HCT116 (cell line): Measurements from ENCODE around the gene XPNPEP2. TPM values are rescaled to one million over a fixed set of nuclear protein-coding genes. Genes with fewer than 3 reads are reported as not detected.

ENCODE experiments used
- ATAC-seq: fragments of 200-7000 bp; cut with Tn5 transposase; 2 replicates; pipeline ENCODE4 v1.9.1; 2020; ENCODE audit warnings: mild to moderate bottlenecking, moderate library complexity
- BruUV-seq: library from RNA; stranded (reverse); fragments of 400-500 nt; replicated peaks from 2 replicates; lab custom pipeline; 2021; lab: Mats Ljungman, UMichigan
- CTCF ChIA-PET: fragments of 300-600 bp; sonication (Branson Sonifier 250); formaldehyde crosslinking; loops from one replicate; lab custom pipeline; 2021; ENCODE audit warnings: antibody characterized with exemption; lab: Charles Lee
- POLR2A ChIA-PET: fragments of 300-600, 350-600 bp; sonication (Branson Sonifier 250); formaldehyde crosslinking; loops from one replicate; lab custom pipeline; 2021; ENCODE audit warnings: antibody characterized with exemption; lab: Charles Lee
- RAD21 ChIA-PET, 2 experiments: fragments of 300-600 bp; sonication (Branson Sonifier 250); formaldehyde crosslinking; loops; one replicate each; lab custom pipeline; 2023; ENCODE audit warnings: low total read pairs in 2 of 2; ENCODE audit not compliant: uncharacterized antibody in 2 of 2, unreplicated experiment in 2 of 2, low non-redundant PET in 1 of 2; lab: Charles Lee
- DNase-seq: peaks from one replicate; pipeline ENCODE4 v3.0.0-alpha.2; 2010; ENCODE audit warnings: low read depth, low spot score
- H2AFZ ChIP-seq: fragments of 200-600 bp; shearing (Covaris generic), sonication (generic); 2 replicates; pipeline ENCODE4 v1.6.1; 2017; ENCODE audit warnings: low read depth, mixed run types, mixed read lengths, antibody characterized with exemption, low read length; ENCODE audit not compliant: poor library complexity, severe bottlenecking
- H3K27ac ChIP-seq: 2 replicates; pipeline ENCODE4 v1.5.1; 2012; ENCODE audit warnings: low read depth, low read length
- H3K27me3 ChIP-seq: fragments of 200-600 bp; sonication (generic); 2 replicates; pipeline ENCODE4 v1.6.1; 2016; ENCODE audit warnings: mixed run types, low read length, mixed read lengths; ENCODE audit not compliant: insufficient read depth
- H3K36me3 ChIP-seq, 2 experiments: fragments of 200-500 bp in 1 of 2; fragments of 200-600 bp in 1 of 2; sonication (Bioruptor generic) in 1 of 2; sonication (generic) in 1 of 2; 2 replicates each; pipeline versions ENCODE4 v1.5.1 to v1.6.1; 2014 to 2016; ENCODE audit warnings: low read length in 2 of 2, inconsistent platforms in 1 of 2, mixed read lengths in 1 of 2, mixed run types in 1 of 2; ENCODE audit not compliant: insufficient read depth in 2 of 2, control insufficient read depth in 1 of 2
- H3K4me1 ChIP-seq, 2 experiments: fragments of 200-600 bp in 1 of 2; sonication (generic) in 1 of 2; 2 replicates each; pipeline versions ENCODE4 v1.5.1 to v1.6.1; 2012 to 2017; ENCODE audit warnings: low read length in 2 of 2, inconsistent platforms in 1 of 2, mild to moderate bottlenecking in 1 of 2, mixed read lengths in 1 of 2, mixed run types in 1 of 2, moderate library complexity in 1 of 2; ENCODE audit not compliant: insufficient read depth in 2 of 2, control insufficient read depth in 1 of 2
- H3K4me2 ChIP-seq: fragments of 200-600 bp; sonication (generic); 2 replicates; pipeline ENCODE4 v1.6.1; 2017; ENCODE audit warnings: mixed run types, low read length, mixed read lengths
- H3K4me3 ChIP-seq, 2 experiments: fragments of 200-600 bp in 1 of 2; sonication (generic) in 1 of 2; replicated peaks in 1 of 2; 2 replicates each; pipeline ENCODE4 v1.5.1; 2011 to 2016; ENCODE audit warnings: low read length in 2 of 2, control low read depth in 1 of 2, low read depth in 1 of 2, mild to moderate bottlenecking in 1 of 2, mixed read lengths in 1 of 2, mixed run types in 1 of 2
- H3K79me2 ChIP-seq: fragments of 200-600 bp; sonication (generic); 2 replicates; pipeline ENCODE4 v1.6.1; 2017; ENCODE audit warnings: mild to moderate bottlenecking, mixed run types, low read length, moderate library complexity, mixed read lengths; ENCODE audit not compliant: insufficient read depth
- H3K9ac ChIP-seq: fragments of 200-600 bp; sonication (generic); 2 replicates; pipeline ENCODE4 v1.6.1; 2016; ENCODE audit warnings: low read length, mixed read lengths
- H3K9me2 ChIP-seq: fragments of 200-600 bp; sonication (generic), shearing (Covaris generic); 2 replicates; pipeline ENCODE4 v1.6.1; 2017; ENCODE audit warnings: mixed run types, mild to moderate bottlenecking, moderate library complexity; ENCODE audit not compliant: insufficient read depth
- H3K9me3 ChIP-seq, 2 experiments: fragments of 200-500 bp in 1 of 2; fragments of 200-600 bp in 1 of 2; sonication (Bioruptor generic) in 1 of 2; sonication (generic) in 1 of 2; 2 replicates each; pipeline ENCODE4 v1.6.1; 2014 to 2017; ENCODE audit warnings: low read length in 2 of 2, mixed read lengths in 2 of 2, inconsistent platforms in 1 of 2, low read depth in 1 of 2, mild to moderate bottlenecking in 1 of 2, mixed run types in 1 of 2, moderate library complexity in 1 of 2; ENCODE audit not compliant: control insufficient read depth in 1 of 2, insufficient read depth in 1 of 2
- H4K20me1 ChIP-seq: fragments of 200-600 bp; sonication (generic), shearing (Covaris generic); 2 replicates; pipeline ENCODE4 v1.6.1; 2017; ENCODE audit warnings: mixed run types, mild to moderate bottlenecking, moderate library complexity; ENCODE audit not compliant: insufficient read depth
- CEBPB ChIP-seq: IDR thresholded peaks from 2 replicates; pipeline ENCODE4 v1.6.1; 2012; ENCODE audit warnings: low read depth
- EGR1 ChIP-seq: IDR thresholded peaks from 2 replicates; pipeline ENCODE4 v1.6.1; 2012; ENCODE audit warnings: low read depth
- EZH2phosphoT487 ChIP-seq: fragments of 200-600 bp; IDR thresholded peaks from 2 replicates; pipeline ENCODE4 v1.6.1; 2018; ENCODE audit warnings: antibody characterized with exemption, borderline replicate concordance
- FOSL1 ChIP-seq: IDR thresholded peaks from 2 replicates; pipeline ENCODE4 v1.6.1; 2012; ENCODE audit warnings: low read depth
- POLR2A ChIP-seq: IDR thresholded peaks from 2 replicates; pipeline ENCODE4 v1.7.0; 2011; ENCODE audit warnings: borderline replicate concordance; ENCODE audit not compliant: insufficient read depth, insufficient read length; ENCODE audit errors: extremely low read depth
- POLR2AphosphoS5 ChIP-seq: IDR thresholded peaks from 2 replicates; pipeline ENCODE4 v1.6.1; 2011; ENCODE audit warnings: mild to moderate bottlenecking, low read depth, low read length, moderate library complexity
- SIN3A ChIP-seq: IDR thresholded peaks from 2 replicates; pipeline ENCODE4 v1.6.1; 2012; ENCODE audit warnings: low read depth
- SP1 ChIP-seq: IDR thresholded peaks from 2 replicates; pipeline ENCODE4 v1.6.1; 2012; ENCODE audit warnings: low read depth
- SRF ChIP-seq: IDR thresholded peaks from 2 replicates; pipeline ENCODE4 v1.6.1; 2012; ENCODE audit warnings: low read depth
- TCF7L2 ChIP-seq: IDR thresholded peaks from 2 replicates; pipeline ENCODE4 v1.7.0; 2011; ENCODE audit warnings: borderline replicate concordance, inconsistent platforms; ENCODE audit not compliant: insufficient read depth, insufficient read length; ENCODE audit errors: extremely low read depth
- intact Hi-C: fragments of 100-400 bp; cut with micrococcal nuclease; formaldehyde crosslinking; loops from 2 replicates; pipeline ENCODE4 v1.10.0; 2022
- total RNA-seq: library from RNA; stranded (reverse); gene quantifications from one replicate; pipeline ENCODE4 v1.2.1, GENCODE V29; 2021; ENCODE audit not compliant: unreplicated experiment
- TF ChIP-seq, protein P1 (sequence below): IDR thresholded peaks from 2 replicates; pipeline ENCODE4 v1.6.1; 2012
- TF ChIP-seq, protein P2 (sequence below), 3 experiments: fragments of 200-600 bp in 1 of 3; sonication (generic) in 1 of 3; IDR thresholded peaks in 2 of 3; conservative IDR thresholded peaks in 1 of 3; 2 replicates each; pipeline ENCODE4 v1.5.1; 2012 to 2017; ENCODE audit warnings: low read depth in 2 of 3, low read length in 2 of 3, antibody characterized with exemption in 1 of 3, borderline replicate concordance in 1 of 3, control low read depth in 1 of 3, mild to moderate bottlenecking in 1 of 3, mixed read lengths in 1 of 3, mixed run types in 1 of 3, moderate library complexity in 1 of 3; ENCODE audit not compliant: insufficient read depth in 1 of 3

XPNPEP2 gene
- total RNA-seq, 1 experiment from 2014 or later, result not detected

DNA sequence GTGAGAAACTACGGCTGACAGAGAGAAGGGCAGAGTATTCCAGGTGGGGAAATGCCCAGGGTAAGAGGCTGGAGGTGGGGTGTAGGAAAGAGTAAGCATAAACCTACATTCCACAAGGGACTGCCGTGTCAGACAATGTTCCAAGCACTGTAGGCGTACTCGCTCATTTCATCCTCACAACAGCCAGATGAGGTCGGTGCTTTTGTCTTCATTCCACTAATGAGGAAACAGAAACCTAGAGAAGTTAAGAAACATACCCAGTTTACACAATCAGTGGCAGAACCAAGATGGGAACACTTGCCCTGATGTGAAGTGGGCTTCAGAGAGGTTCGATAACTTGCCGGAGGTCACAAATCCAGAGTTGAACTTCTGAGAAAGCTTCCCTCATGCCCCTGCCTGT is 45.6 kb downstream of the XPNPEP2 start:
- Histone ChIP-seq H3K4me2 (no peak overlapping the region), H3K79me2 (no peaks in the 10 kb centered on the region), H3K4me1 (no peaks in the 10 kb centered on the region), H3K27ac (no peak overlapping the region), H3K9ac (no peak overlapping the region), H3K9me2 (no peaks in the 10 kb centered on the region), H3K36me3 (no peaks in the 10 kb centered on the region), H3K4me3 (no peak overlapping the region), H4K20me1 (no peaks in the 10 kb centered on the region), H3K27me3 (no peaks in the 10 kb centered on the region), H2AFZ (no peak overlapping the region), H3K9me3 (no peaks in the 10 kb centered on the region)
- TF ChIP-seq SRF, result no peak
- TF ChIP-seq SIN3A, result no peak
- no peak for TF ChIP-seq EGR1
- no peak for TF ChIP-seq FOSL1
- TF ChIP-seq, protein P1, sequence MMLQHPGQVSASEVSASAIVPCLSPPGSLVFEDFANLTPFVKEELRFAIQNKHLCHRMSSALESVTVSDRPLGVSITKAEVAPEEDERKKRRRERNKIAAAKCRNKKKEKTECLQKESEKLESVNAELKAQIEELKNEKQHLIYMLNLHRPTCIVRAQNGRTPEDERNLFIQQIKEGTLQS, result no peak
- no peak for TF ChIP-seq EZH2phosphoT487
- no peak for TF ChIP-seq POLR2AphosphoS5
- TF ChIP-seq, protein P2, sequence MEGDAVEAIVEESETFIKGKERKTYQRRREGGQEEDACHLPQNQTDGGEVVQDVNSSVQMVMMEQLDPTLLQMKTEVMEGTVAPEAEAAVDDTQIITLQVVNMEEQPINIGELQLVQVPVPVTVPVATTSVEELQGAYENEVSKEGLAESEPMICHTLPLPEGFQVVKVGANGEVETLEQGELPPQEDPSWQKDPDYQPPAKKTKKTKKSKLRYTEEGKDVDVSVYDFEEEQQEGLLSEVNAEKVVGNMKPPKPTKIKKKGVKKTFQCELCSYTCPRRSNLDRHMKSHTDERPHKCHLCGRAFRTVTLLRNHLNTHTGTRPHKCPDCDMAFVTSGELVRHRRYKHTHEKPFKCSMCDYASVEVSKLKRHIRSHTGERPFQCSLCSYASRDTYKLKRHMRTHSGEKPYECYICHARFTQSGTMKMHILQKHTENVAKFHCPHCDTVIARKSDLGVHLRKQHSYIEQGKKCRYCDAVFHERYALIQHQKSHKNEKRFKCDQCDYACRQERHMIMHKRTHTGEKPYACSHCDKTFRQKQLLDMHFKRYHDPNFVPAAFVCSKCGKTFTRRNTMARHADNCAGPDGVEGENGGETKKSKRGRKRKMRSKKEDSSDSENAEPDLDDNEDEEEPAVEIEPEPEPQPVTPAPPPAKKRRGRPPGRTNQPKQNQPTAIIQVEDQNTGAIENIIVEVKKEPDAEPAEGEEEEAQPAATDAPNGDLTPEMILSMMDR (IDR thresholded peaks at IDR 0.05 in 2 of 3, conservative IDR thresholded peaks at IDR 0.05 in 1 of 3; ENCODE audit: borderline replicate concordance in 1 of 3, insufficient read depth in 1 of 3, low read depth in 2 of 3, low read length in 2 of 3), result no peak
- TF ChIP-seq TCF7L2, result no peak
- TF ChIP-seq CEBPB, result no peak
- no peak for TF ChIP-seq SP1
- TF ChIP-seq POLR2A, result no peak
- ChIA-PET POLR2A (no interaction called here), CTCF (no interaction called here), RAD21 (no interaction called here)
- no TSS peak for BruUV-seq
- intact Hi-C loops, result no loop called here
- DNase-seq (no peak), ATAC-seq (no peak)
